Stomach (tissue), 9 donors: ENCODE measurements around the gene ZNF573. TPM values are rescaled to one million over a fixed set of nuclear protein-coding genes. Genes with fewer than 3 reads are reported as not detected.

Experiments
- DNase-seq, 2 donors: peaks; one replicate each; pipeline versions ENCODE4 v3.0.0 to v3.0.0-alpha.2; 2013 to 2019
- H3K27ac ChIP-seq, 5 donors: fragments of 200-600 bp in 4 of 5; sonication (generic) in 4 of 5; one replicate each; pipeline ENCODE4 v1.5.1; 2013 to 2019; ENCODE audit warnings: mild to moderate bottlenecking in 1 of 5, moderate library complexity in 1 of 5
- H3K27me3 ChIP-seq, 3 donors: fragments of 200-600 bp; sonication (generic); one replicate each; pipeline ENCODE4 v1.5.1; 2017 to 2019; ENCODE audit warnings: mixed run types in 1 of 3
- H3K36me3 ChIP-seq, 4 donors: fragments of 200-600 bp; sonication (generic); 1 replicate in 3 of 4; 2 replicates in 1 of 4; pipeline ENCODE4 v1.5.1; 2016 to 2019
- H3K4me1 ChIP-seq, 4 donors: fragments of 200-600 bp; sonication (generic); one replicate each; pipeline ENCODE4 v1.5.1; 2016 to 2019
- H3K4me3 ChIP-seq, 4 donors: fragments of 200-600 bp; sonication (generic) in 3 of 4; one replicate each; pipeline ENCODE4 v1.5.1; 2016 to 2019; ENCODE audit warnings: mild to moderate bottlenecking in 1 of 4
- H3K9me3 ChIP-seq, 4 donors: fragments of 200-600 bp; sonication (generic); one replicate each; pipeline ENCODE4 v1.5.1; 2016 to 2019
- EP300 ChIP-seq: sonication (generic); formaldehyde crosslinking; IDR thresholded peaks from one replicate; pipeline ENCODE4 v1.6.1; 2017; ENCODE audit warnings: antibody characterized with exemption
- POLR2A ChIP-seq, 4 donors: fragments of 450-650 bp; IDR thresholded peaks; one replicate each; pipeline ENCODE4 v1.6.1; 2016; ENCODE audit warnings: antibody characterized with exemption in 4 of 4, control low read depth in 2 of 4, mild to moderate bottlenecking in 1 of 4, moderate library complexity in 1 of 4
- POLR2AphosphoS5 ChIP-seq, 3 donors: sonication (generic); formaldehyde crosslinking; IDR thresholded peaks; one replicate each; pipeline ENCODE4 v1.6.1; 2016; ENCODE audit warnings: antibody characterized with exemption in 3 of 3
- WGBS, 5 donors: extraction: QIAGEN DNeasy Blood & Tissue Kit in 3 of 5; methylation state at CpG; one replicate each; pipeline versions ENCODE4 v1.1.5 to v1.1.7; 2013 to 2018; 5-methylcytosine and 5-hydroxymethylcytosine counted together
- intact Hi-C: fragments of 100-400 bp; cut with DNase I; formaldehyde crosslinking; loops from one replicate; pipeline ENCODE4 v1.15.1; 2023; ENCODE audit warnings: low total_unique reads
- polyA plus RNA-seq, 3 donors: library from polyadenylated mRNA; stranded (reverse); fragments of 200-250 nt; gene quantifications; one replicate each; pipeline ENCODE4 v1.2.3, GENCODE V29; 2013
- total RNA-seq, 5 donors: library from RNA; depleted of rRNA; stranded (reverse); fragments of >200 nt; gene quantifications; one replicate each; pipeline versions ENCODE4 v1.1.0 to v1.2.3, GENCODE V29; 2014 to 2016
- TF ChIP-seq, protein P1 (sequence below), 7 experiments: fragments of 450-650 bp in 4 of 7; fragments of 200-600 bp in 3 of 7; sonication (generic) in 3 of 7; IDR thresholded peaks; one replicate each; pipeline ENCODE4 v1.5.1; 2016 to 2019; ENCODE audit warnings: antibody characterized with exemption in 7 of 7, control low read depth in 2 of 7, mild to moderate bottlenecking in 1 of 7
- donor health status: healthy with polysubstance abuse.
- donor health status: Bipolar disorder and iron deficiency.
- donor health status: healthy.

Gene ZNF573
- total and polyA plus RNA-seq, 8 donors = 0.68 to 22.6 (median 3.1) TPM; not detected in 1

- no peak for TF ChIP-seq POLR2AphosphoS5 (IDR thresholded peaks at IDR 0.05)
- TF ChIP-seq, protein P1, sequence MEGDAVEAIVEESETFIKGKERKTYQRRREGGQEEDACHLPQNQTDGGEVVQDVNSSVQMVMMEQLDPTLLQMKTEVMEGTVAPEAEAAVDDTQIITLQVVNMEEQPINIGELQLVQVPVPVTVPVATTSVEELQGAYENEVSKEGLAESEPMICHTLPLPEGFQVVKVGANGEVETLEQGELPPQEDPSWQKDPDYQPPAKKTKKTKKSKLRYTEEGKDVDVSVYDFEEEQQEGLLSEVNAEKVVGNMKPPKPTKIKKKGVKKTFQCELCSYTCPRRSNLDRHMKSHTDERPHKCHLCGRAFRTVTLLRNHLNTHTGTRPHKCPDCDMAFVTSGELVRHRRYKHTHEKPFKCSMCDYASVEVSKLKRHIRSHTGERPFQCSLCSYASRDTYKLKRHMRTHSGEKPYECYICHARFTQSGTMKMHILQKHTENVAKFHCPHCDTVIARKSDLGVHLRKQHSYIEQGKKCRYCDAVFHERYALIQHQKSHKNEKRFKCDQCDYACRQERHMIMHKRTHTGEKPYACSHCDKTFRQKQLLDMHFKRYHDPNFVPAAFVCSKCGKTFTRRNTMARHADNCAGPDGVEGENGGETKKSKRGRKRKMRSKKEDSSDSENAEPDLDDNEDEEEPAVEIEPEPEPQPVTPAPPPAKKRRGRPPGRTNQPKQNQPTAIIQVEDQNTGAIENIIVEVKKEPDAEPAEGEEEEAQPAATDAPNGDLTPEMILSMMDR (IDR thresholded peaks at IDR 0.05) = peak in 1 of 7 experiments; percentile 13
- TF ChIP-seq POLR2A (IDR thresholded peaks at IDR 0.05) = no peak
- WGBS, 5 donors = 6 to 9% (median 7%) methylated on average over 8 of the region's 8 CpGs
- intact Hi-C loops = no loop called here
These were observed 59.5 kb downstream of the ZNF573 start for GRCh38 chr19:37719927-37720265.

DNA sequence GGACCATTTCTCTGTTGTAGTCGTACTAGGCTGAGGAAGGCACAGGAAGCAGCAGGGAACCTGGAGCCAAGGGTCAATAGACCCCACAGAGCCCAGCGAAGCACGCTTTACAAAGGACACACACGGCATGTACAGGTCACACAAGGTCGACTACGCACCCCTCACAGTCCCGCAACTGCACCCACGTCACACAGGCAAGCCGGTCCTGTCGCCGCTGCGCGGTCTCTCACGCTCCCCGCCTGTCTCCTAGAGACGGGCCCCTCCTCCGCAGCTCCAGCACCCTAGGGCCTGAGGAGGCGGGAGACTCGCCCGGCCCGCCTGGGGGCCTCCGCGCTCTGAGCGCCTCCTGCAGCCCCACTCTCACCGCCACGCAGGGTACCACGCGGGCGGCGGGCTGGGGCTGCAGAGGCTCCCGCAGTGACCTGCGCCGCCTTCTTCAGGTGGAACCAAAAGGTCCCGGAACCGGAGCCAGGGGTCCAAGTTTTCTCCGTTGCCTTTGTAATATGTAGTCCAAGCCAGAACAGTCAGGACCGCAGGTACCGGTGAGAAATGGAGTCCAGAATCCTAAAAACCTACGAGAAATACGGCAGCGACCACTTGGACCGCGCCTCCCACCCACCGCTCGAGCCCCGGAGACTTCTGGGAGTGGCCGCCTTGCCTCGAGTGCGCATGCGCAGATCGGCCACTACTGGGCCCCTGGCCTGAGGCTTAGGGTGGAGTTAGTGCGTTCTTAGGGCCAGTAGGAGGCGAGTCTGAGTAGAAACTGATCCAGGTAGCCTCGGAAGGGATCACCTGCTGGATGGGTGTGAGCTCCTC, 60.1 kb downstream of the ZNF573 start, which contains the start of gene ZNF607:
Gene ZNF607 (minus strand): TSS at position 651 of the 816 bp plus-strand sequence. CDS start 8,143 bp downstream, outside the sequence.
- peak; percentile 89 to 98 for DNase-seq

More at GRCh38 chr19:37719927-37720265, 59.5 kb downstream of the ZNF573 start:
- Histone ChIP-seq H3K4me3 (peak overlapping the region; percentile 72 to 94 (median 90)), H3K36me3 (peaks cover 0 to 5% (median 4%) of the 10 kb centered on the region in 4 donors), H3K27me3 (no peaks in the 10 kb centered on the region), H3K27ac (peak overlapping the region; percentile 53 to 87 (median 81)), H3K4me1 (peaks cover 6 to 16% (median 13%) of the 10 kb centered on the region in 4 donors), H3K9me3 (peaks cover 0 to 13% (median 6%) of the 10 kb centered on the region in 4 donors)
- no peak for DNase-seq

DNA sequence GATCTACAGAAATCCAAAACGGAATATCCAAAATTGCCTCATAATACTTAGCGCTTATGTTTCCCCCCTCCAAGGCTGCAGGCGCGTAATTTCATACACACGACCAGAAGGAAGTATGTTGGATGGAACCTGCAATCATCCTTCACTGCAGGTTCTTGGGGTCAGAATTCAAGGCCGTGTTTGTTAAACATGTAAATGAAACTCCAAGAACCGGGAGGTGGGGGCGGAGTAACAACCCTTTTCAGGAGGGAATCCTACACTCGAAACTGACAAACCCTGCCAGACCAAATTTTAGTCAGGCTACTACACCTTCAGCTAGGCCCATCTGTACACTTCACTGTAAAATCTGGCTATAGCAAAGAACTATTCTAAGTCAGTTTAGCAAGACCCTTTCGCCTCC, 61.1 kb downstream of the ZNF573 start:
- TF ChIP-seq, protein P1 (IDR thresholded peaks at IDR 0.05) = no peak
- TF ChIP-seq POLR2A (IDR thresholded peaks at IDR 0.05) (no peak), EP300 (no peak), POLR2AphosphoS5 (IDR thresholded peaks at IDR 0.05) (no peak)
- H3K36me3 ChIP-seq = peaks cover 0 to 15% (median 11%) of the 10 kb centered on the region in 4 donors
- no peak for DNase-seq
- peaks cover 6 to 16% (median 13%) of the 10 kb centered on the region in 4 donors for H3K4me1 ChIP-seq
- intact Hi-C loops = no loop called here
- H3K4me3 ChIP-seq = peak overlapping the region; percentile 72 to 94 (median 90)
- no peaks in the 10 kb centered on the region for H3K27me3 ChIP-seq
- 39 to 56% (median 43%) methylated on average over 10 of the region's 10 CpGs for WGBS, 5 donors
- peak overlapping the region in 1 of 5 donors; percentile 87 for H3K27ac ChIP-seq
- H3K9me3 ChIP-seq = peaks cover 0 to 13% (median 5%) of the 10 kb centered on the region in 4 donors

More for the DNA sequence above, 60.1 kb downstream of the ZNF573 start, which contains the start of gene ZNF607:
- TF ChIP-seq POLR2A (IDR thresholded peaks at IDR 0.05) (peak in 1 of 4 donors; percentile 51), POLR2AphosphoS5 (IDR thresholded peaks at IDR 0.05) (peak; percentile 66 to 88 (median 71)), EP300 (no peak)
- TF ChIP-seq, protein P1 (IDR thresholded peaks at IDR 0.05) = peak in 5 of 7 experiments; percentile 47 to 73 (median 60)
- Histone ChIP-seq H3K27me3 (no peaks in the 10 kb centered on the region), H3K4me1 (peaks cover 6 to 16% (median 13%) of the 10 kb centered on the region in 4 donors), H3K9me3 (peaks cover 0 to 9% (median 4%) of the 10 kb centered on the region in 4 donors), H3K27ac (peak within 1 kb of the TSS; percentile 53 to 87 (median 81)), H3K4me3 (peak within 1 kb of the TSS; percentile 72 to 94 (median 90)), H3K36me3 (peaks cover 0 to 10% (median 8%) of the 10 kb centered on the region in 4 donors)
- WGBS, 5 donors = 0 to 1% (median 0%) methylated on average over 31 to 54 of the region's 54 CpGs
- intact Hi-C loops = no loop called here

DNA sequence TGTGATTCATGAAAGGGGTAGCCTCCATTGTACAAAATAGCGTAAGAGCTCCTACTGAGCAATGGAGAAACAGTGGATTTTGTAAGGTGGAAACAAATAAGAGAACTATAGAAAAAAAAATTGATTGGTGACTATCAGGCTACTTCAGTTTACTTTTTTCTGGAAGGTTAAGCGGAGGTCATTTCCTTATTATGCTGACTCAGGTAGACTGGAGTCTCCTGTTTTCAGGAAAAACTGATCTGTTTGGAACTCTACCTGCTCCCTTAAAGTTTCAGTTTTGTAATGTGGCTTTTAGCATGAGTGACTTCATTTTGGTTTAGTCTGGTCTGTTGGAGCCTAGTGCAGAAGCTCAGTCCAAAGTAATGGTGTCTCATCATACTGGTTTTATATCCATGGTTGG, 63.2 kb downstream of the ZNF573 start:
- H3K36me3 ChIP-seq = peaks cover 0 to 30% (median 15%) of the 10 kb centered on the region in 4 donors
- H3K4me3 ChIP-seq = no peak overlapping the region
- no peak overlapping the region for H3K27ac ChIP-seq
- intact Hi-C loops = no loop called here
- H3K4me1 ChIP-seq = peaks cover 6 to 16% (median 13%) of the 10 kb centered on the region in 4 donors
- TF ChIP-seq POLR2A (IDR thresholded peaks at IDR 0.05) = no peak
- no peak for TF ChIP-seq POLR2AphosphoS5 (IDR thresholded peaks at IDR 0.05)
- TF ChIP-seq, protein P1 (IDR thresholded peaks at IDR 0.05) = no peak
- TF ChIP-seq EP300 = no peak
- 93 to 98% (median 97%) methylated on average over 2 of the region's 2 CpGs for WGBS, 5 donors
- peaks cover 0 to 21% (median 6%) of the 10 kb centered on the region in 4 donors for H3K9me3 ChIP-seq
- no peak for DNase-seq
- no peaks in the 10 kb centered on the region for H3K27me3 ChIP-seq
